H7 (cell line): ENCODE measurements around the gene KLF4. TPM values are rescaled to one million over a fixed set of nuclear protein-coding genes. Genes with fewer than 3 reads are reported as not detected.
A peak's percentile ranks its signal among the peaks of the same experiment; 100 is the strongest.

Experiments
- DNase-seq: peaks from one replicate; pipeline ENCODE4 v3.0.0; 2012
- H3K27me3 ChIP-seq: 2 replicates; pipeline ENCODE4 v1.6.0; 2011; ENCODE audit warnings: mild to moderate bottlenecking, low read length; ENCODE audit not compliant: control insufficient read depth, insufficient read depth
- H3K36me3 ChIP-seq: replicated peaks from 2 replicates; pipeline ENCODE4 v1.5.1; 2011; ENCODE audit warnings: low read length; ENCODE audit not compliant: control insufficient read depth, insufficient read depth
- H3K4me3 ChIP-seq: 2 replicates; pipeline ENCODE4 v1.5.1; 2011; ENCODE audit warnings: low read depth, mild to moderate bottlenecking, control low read depth, low read length, moderate library complexity; ENCODE audit not compliant: insufficient read depth
- total RNA-seq: library from RNA; depleted of rRNA; stranded (reverse); fragments of >200 nt; shearing (Covaris generic); gene quantifications from 2 replicates; pipeline ENCODE4 v1.2.3, GENCODE V29; 2014; rRNA removed

Gene KLF4
- total RNA-seq, 1 experiment from 2014 or later = 1.8 TPM

GRCh38 chr9:107447081-107447480 is 42.5 kb downstream of the KLF4 start:
- Histone ChIP-seq H3K27me3 (no peaks in the 10 kb centered on the region), H3K4me3 (no peak overlapping the region), H3K36me3 (no peaks in the 10 kb centered on the region)
- DNase-seq = no peak

- Histone ChIP-seq H3K4me3 (no peak overlapping the region), H3K27me3 (no peaks in the 10 kb centered on the region), H3K36me3 (no peaks in the 10 kb centered on the region)
- DNase-seq = no peak
These were observed 43.1 kb downstream of the KLF4 start for GRCh38 chr9:107446491-107446890.

GRCh38 chr9:107443786-107444185 is 45.8 kb downstream of the KLF4 start:
- H3K27me3 ChIP-seq = no peaks in the 10 kb centered on the region
- no peak overlapping the region for H3K4me3 ChIP-seq
- no peaks in the 10 kb centered on the region for H3K36me3 ChIP-seq
- no peak for DNase-seq

- DNase-seq = no peak
- Histone ChIP-seq H3K4me3 (no peak overlapping the region), H3K27me3 (no peaks in the 10 kb centered on the region), H3K36me3 (no peaks in the 10 kb centered on the region)
These were observed 49.5 kb downstream of the KLF4 start for GRCh38 chr9:107439991-107440456.

GRCh38 chr9:107438211-107439031 is 51.1 kb downstream of the KLF4 start:
- Histone ChIP-seq H3K36me3 (no peaks in the 10 kb centered on the region), H3K27me3 (no peaks in the 10 kb centered on the region), H3K4me3 (no peak overlapping the region)
- peak; percentile 76 for DNase-seq

GRCh38 chr9:107437716-107438115 is 51.9 kb downstream of the KLF4 start:
- no peak for DNase-seq
- no peak overlapping the region for H3K4me3 ChIP-seq
- no peaks in the 10 kb centered on the region for H3K36me3 ChIP-seq
- H3K27me3 ChIP-seq = no peaks in the 10 kb centered on the region

GRCh38 chr9:107435415-107435814 is 54.2 kb downstream of the KLF4 start:
- Histone ChIP-seq H3K27me3 (no peaks in the 10 kb centered on the region), H3K36me3 (no peaks in the 10 kb centered on the region), H3K4me3 (no peak overlapping the region)
- no peak for DNase-seq

Other genes with a start within 250 kb of the KLF4 start
- gene RAD23B, start 206.5 kb downstream of the KLF4 start, total RNA-seq = 137 and 174 TPM in 2 replicates